ENCODE data around the gene PLXNA2.

Gene PLXNA2

DNA sequence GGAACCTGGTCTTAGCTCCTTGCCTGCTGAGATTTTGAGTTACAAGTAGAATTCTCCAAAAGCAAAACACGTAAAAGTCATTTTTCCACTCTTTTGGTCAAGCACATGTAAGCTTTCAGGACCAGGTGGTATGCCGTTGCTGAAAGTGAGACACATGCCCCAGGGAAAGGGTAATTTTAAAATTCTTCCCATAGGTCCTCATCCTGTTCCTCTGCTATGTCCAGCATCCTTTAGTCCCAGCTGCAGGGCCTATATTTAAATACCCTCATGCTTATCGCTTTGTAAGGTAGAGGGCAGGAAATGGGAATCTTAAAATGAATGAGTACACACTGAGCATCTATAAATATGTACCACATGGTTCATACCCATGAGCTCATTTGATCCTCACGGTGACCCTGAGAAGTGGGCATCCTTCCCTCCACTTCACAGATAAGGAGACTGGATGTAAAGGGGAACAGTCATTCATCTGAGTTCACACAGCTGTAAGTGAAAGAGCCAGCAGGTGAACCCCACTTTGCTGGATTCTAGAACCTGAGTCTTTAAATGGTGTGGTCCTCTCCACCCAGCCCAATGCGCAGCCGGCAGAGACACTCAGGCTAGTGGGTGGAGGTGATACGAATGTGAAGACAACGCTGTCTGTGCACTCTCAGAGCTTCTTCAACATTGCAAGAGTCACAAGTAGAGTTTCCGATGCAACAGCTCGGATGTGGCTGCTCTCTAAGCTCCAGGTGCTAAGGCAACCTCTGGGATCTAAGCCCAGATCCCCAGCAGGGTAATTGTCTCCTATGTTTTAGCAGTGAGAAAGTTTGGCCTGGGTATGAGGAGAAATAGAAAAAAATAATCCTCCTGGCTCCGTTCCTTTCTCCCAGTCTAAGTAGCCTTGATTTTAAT is 163.5 kb downstream of the PLXNA2 start:
- H3K27me3 Mint-ChIP-seq: peaks cover 0 to 31% of the 10 kb centered on the region in 2 donors
- H3K9me3 Mint-ChIP-seq: no peaks in the 10 kb centered on the region
- no peak overlapping the region for H3K4me3 Mint-ChIP-seq

DNA sequence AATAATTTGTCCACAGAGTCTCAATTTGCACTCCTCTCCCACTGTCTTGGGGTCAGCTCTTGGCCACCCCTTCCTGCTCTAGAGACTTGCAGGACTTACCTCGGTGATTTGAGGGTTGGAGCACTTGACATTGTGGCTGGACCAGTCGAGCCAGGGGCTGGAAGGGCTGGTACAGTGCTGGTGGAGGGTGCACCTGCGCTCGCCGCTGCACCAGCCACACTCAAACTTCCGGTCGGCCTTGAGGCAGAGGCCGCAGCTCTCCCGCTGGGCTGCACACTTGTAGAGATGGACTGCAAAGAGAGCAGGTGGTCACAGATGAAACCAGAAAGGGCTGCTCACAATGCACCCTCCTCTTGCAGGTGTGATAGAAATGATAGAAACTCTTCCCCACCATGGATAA is 165.0 kb downstream of the PLXNA2 start:
- Mint-ChIP-seq H3K4me1 (ENCODE audit: low read depth in 2 of 2) (no peaks in the 10 kb centered on the region), H3K36me3 (ENCODE audit: insufficient read depth) (no peaks in the 10 kb centered on the region), H3K27me3 (peaks cover 0 to 39% of the 10 kb centered on the region in 2 donors), H3K4me3 (no peak overlapping the region), H3K27ac (no peak overlapping the region), H3K9me3 (no peaks in the 10 kb centered on the region)
- ATAC-seq (replicated peaks) (no peak), DNase-seq (no peak)

More for the DNA sequence above, 163.5 kb downstream of the PLXNA2 start:
- no peak for ATAC-seq (replicated peaks)
- DNase-seq: no peak
- Mint-ChIP-seq H3K4me1 (ENCODE audit: low read depth in 2 of 2) (peaks cover 0 to under 1% of the 10 kb centered on the region in 2 donors), H3K27ac (no peak overlapping the region), H3K36me3 (ENCODE audit: insufficient read depth) (no peaks in the 10 kb centered on the region)

DNA sequence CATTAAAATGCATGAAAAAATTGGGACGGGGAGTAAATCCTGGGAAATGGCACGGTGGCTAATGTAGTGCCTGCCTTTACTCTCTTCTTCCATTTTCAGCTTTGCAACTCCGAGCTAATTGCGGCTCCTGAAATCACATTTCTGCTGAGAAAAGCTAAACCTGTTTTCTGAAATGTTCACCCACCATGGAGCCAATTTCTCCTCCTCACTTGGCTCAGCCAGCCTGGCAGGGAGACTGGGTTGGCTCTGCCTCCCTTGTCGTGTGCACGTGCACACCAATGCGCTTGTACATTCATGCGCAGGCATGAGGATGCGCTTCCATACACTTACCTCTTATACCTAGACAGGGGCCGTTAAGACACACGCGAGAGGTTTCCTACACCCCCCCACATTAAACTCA is 165.4 kb downstream of the PLXNA2 start:
- Mint-ChIP-seq H3K4me3 (no peak overlapping the region), H3K36me3 (ENCODE audit: insufficient read depth) (no peaks in the 10 kb centered on the region), H3K9me3 (no peaks in the 10 kb centered on the region), H3K27ac (no peak overlapping the region), H3K27me3 (peaks cover 0 to 38% of the 10 kb centered on the region in 2 donors), H3K4me1 (ENCODE audit: low read depth in 2 of 2) (no peaks in the 10 kb centered on the region)
- ATAC-seq (replicated peaks) (no peak), DNase-seq (no peak)

DNA sequence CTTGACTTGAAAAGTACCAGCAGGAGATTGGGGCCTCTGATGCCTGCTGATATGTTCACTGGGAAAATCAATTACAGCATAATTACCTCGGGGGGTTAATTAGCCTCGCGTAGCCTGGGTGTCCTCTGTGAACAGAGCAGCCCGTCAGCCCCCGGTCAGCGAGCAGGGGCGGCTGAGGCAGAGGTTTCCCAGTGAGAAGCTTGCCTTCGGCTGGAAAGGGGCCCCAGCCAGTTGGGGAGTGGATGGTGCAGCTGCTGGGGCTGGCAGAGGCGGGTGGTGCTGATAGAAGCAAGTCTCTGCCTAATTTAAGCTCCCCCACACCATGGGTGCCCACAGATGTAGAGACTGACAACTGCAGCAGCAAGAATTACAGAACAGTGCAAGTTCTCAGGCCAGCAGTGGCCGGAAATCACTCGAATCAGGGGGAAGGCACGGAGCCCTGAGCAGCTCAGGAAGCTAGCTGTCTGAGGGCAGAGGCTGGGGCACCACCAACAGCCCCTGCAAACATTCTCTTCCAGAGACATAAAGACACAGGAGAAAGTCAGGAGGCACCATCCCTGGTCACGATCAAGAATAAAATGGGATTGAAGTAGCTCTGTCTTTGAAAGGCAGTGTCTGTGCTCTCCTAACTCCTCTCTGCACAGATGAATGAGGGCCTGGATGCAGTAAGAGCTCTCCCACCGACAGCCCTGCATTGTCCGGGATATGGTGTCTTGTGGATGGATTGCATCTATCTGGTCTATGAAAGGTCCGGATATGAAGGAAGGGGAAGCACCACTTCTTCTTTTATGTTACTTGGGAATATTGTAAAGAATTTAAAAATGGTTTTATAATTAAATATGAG is 166.7 kb downstream of the PLXNA2 start:
- DNase-seq: no peak
- no peak for ATAC-seq (replicated peaks)
- no peak overlapping the region for H3K4me3 Mint-ChIP-seq
- H3K36me3 Mint-ChIP-seq (ENCODE audit: insufficient read depth): no peaks in the 10 kb centered on the region
- no peaks in the 10 kb centered on the region for H3K9me3 Mint-ChIP-seq
- no peaks in the 10 kb centered on the region for H3K4me1 Mint-ChIP-seq (ENCODE audit: low read depth in 2 of 2)
- peaks cover 0 to 25% of the 10 kb centered on the region in 2 donors for H3K27me3 Mint-ChIP-seq
- no peak overlapping the region for H3K27ac Mint-ChIP-seq

GRCh38 chr1:208074353-208074752 is 169.8 kb downstream of the PLXNA2 start:
- peaks cover 0 to 44% of the 10 kb centered on the region in 2 donors for H3K27me3 Mint-ChIP-seq
- H3K4me3 Mint-ChIP-seq: no peak overlapping the region
- no peaks in the 10 kb centered on the region for H3K36me3 Mint-ChIP-seq (ENCODE audit: insufficient read depth)
- DNase-seq: no peak
- ATAC-seq (replicated peaks): no peak
- H3K9me3 Mint-ChIP-seq: no peaks in the 10 kb centered on the region
- H3K27ac Mint-ChIP-seq: no peak overlapping the region
- H3K4me1 Mint-ChIP-seq (ENCODE audit: low read depth in 2 of 2): no peaks in the 10 kb centered on the region

GRCh38 chr1:208071435-208072031 is 172.7 kb downstream of the PLXNA2 start:
- H3K27ac Mint-ChIP-seq: no peak overlapping the region
- H3K27me3 Mint-ChIP-seq: peaks cover 0 to 42% of the 10 kb centered on the region in 2 donors
- no peak overlapping the region for H3K4me3 Mint-ChIP-seq
- H3K36me3 Mint-ChIP-seq (ENCODE audit: insufficient read depth): no peaks in the 10 kb centered on the region
- DNase-seq: no peak
- peaks cover 0 to 4% of the 10 kb centered on the region in 2 donors for H3K4me1 Mint-ChIP-seq (ENCODE audit: low read depth in 2 of 2)
- no peak for ATAC-seq (replicated peaks)
- no peaks in the 10 kb centered on the region for H3K9me3 Mint-ChIP-seq

- ATAC-seq (replicated peaks) (no peak), DNase-seq (no peak)
- Mint-ChIP-seq H3K4me1 (ENCODE audit: low read depth in 2 of 2) (peaks cover 0 to 4% of the 10 kb centered on the region in 2 donors), H3K36me3 (ENCODE audit: insufficient read depth) (no peaks in the 10 kb centered on the region), H3K9me3 (no peaks in the 10 kb centered on the region), H3K4me3 (no peak overlapping the region), H3K27me3 (peaks cover 0 to 36% of the 10 kb centered on the region in 2 donors), H3K27ac (no peak overlapping the region)
These were observed 174.3 kb downstream of the PLXNA2 start for GRCh38 chr1:208069908-208070307.

DNA sequence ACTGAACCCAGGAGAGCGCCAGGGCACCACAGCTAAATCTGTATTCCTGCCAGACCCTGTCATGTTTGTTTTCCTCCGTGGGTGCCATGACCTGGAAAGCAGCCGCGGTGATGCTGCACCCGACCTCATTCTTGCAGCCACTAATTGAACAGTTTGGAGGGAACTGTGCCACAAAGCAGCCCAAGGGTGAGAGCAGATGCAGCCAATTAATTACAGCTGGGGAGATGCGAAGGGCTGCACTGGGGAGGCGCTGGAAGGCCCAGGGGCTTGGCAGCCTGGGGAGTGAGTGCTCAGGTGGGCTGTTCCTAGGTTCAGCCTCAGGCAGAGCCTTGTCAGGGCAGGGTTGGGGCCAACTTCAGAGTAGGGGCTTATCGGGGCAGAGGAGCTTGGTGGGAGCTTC is 174.9 kb downstream of the PLXNA2 start:
- H3K4me1 Mint-ChIP-seq (ENCODE audit: low read depth in 2 of 2): peaks cover 0 to 4% of the 10 kb centered on the region in 2 donors
- peaks cover 0 to 32% of the 10 kb centered on the region in 2 donors for H3K27me3 Mint-ChIP-seq
- no peaks in the 10 kb centered on the region for H3K36me3 Mint-ChIP-seq (ENCODE audit: insufficient read depth)
- no peak for DNase-seq
- H3K27ac Mint-ChIP-seq: no peak overlapping the region
- ATAC-seq (replicated peaks): no peak
- no peaks in the 10 kb centered on the region for H3K9me3 Mint-ChIP-seq
- H3K4me3 Mint-ChIP-seq: no peak overlapping the region

DNA sequence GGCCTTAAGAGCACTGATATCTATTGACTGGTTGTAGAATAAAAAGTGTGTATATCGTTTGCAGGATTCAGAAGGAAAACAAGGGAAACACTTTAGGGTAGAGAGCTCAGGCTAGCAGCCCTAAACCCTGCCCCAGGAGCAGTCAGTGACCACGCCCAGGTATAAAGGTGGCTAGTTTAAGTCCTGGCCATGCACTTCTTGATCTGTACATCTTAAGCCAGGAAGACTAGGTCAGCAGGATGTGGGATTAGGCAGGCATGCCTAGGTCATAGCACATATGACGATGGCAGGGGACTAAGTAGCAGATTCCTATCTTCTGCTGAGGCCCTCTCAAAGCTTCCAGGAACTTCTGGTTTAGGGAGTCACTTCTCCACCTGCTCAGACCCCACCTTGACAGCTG is 175.3 kb downstream of the PLXNA2 start:
- H3K36me3 Mint-ChIP-seq (ENCODE audit: insufficient read depth): no peaks in the 10 kb centered on the region
- ATAC-seq (replicated peaks) (no peak), DNase-seq (no peak)
- no peak overlapping the region for H3K4me3 Mint-ChIP-seq
- H3K27ac Mint-ChIP-seq: no peak overlapping the region
- peaks cover 0 to 4% of the 10 kb centered on the region in 2 donors for H3K4me1 Mint-ChIP-seq (ENCODE audit: low read depth in 2 of 2)
- peaks cover 0 to 36% of the 10 kb centered on the region in 2 donors for H3K27me3 Mint-ChIP-seq
- no peaks in the 10 kb centered on the region for H3K9me3 Mint-ChIP-seq

DNA sequence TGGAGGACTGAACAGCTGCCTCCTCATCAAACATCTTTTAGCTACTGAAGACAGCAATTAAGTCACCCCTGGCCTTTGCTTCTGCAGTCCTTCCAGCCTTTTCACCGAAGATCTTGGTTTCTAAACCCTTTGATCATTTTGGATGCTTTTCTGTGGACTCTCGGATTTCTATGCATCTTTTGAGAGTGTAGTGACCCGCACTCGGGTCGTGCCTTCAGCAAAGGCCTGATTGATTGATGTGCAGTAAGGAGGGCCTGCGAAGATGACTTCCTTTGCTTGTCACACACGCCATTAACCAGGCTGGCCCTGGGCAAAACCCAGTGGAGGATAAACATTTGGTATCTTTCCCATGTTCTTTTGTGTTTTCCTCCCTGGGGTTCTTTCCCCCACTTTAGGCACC is 175.8 kb downstream of the PLXNA2 start:
- ATAC-seq (replicated peaks) (no peak), DNase-seq (no peak)
- Mint-ChIP-seq H3K27me3 (peaks cover 0 to 41% of the 10 kb centered on the region in 2 donors), H3K27ac (no peak overlapping the region), H3K4me1 (ENCODE audit: low read depth in 2 of 2) (peaks cover 0 to 4% of the 10 kb centered on the region in 2 donors), H3K36me3 (ENCODE audit: insufficient read depth) (no peaks in the 10 kb centered on the region), H3K4me3 (no peak overlapping the region), H3K9me3 (no peaks in the 10 kb centered on the region)

GRCh38 chr1:208066583-208066982 is 177.6 kb downstream of the PLXNA2 start:
- Mint-ChIP-seq H3K4me1 (ENCODE audit: low read depth in 2 of 2) (peaks cover 0 to 4% of the 10 kb centered on the region in 2 donors), H3K9me3 (no peaks in the 10 kb centered on the region), H3K27ac (no peak overlapping the region), H3K4me3 (no peak overlapping the region), H3K27me3 (peaks cover 8 to 58% of the 10 kb centered on the region in 2 donors), H3K36me3 (ENCODE audit: insufficient read depth) (no peaks in the 10 kb centered on the region)
- ATAC-seq (replicated peaks) (no peak), DNase-seq (no peak)

- DNase-seq: no peak
These were observed 178.3 kb downstream of the PLXNA2 start for GRCh38 chr1:208065862-208066261.

DNA sequence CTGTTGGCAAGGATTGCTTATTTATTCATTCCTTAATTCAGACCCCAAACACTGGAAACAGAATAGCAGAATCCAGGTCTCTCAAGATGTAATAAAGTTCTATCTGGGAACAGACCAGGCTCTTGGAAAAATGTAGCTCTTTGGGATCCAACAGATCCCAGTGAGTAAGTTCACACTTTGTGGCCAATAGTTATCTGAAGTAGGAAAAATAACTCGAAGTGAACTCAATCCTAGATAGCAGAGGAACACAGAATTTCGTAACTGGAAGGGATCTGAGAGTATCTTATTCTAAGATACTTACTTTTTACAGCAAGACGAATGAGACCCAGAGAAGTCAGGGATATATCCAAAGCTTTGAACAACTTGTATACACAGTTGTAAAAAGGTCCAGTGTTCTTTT is 182.6 kb downstream of the PLXNA2 start:
- Mint-ChIP-seq H3K36me3 (ENCODE audit: insufficient read depth) (no peaks in the 10 kb centered on the region), H3K4me3 (no peak overlapping the region), H3K27me3 (peaks cover 19 to 63% of the 10 kb centered on the region in 2 donors), H3K4me1 (ENCODE audit: low read depth in 2 of 2) (no peaks in the 10 kb centered on the region), H3K27ac (no peak overlapping the region), H3K9me3 (no peaks in the 10 kb centered on the region)
- ATAC-seq (replicated peaks): no peak
- DNase-seq: no peak

More at GRCh38 chr1:208065862-208066261, 178.3 kb downstream of the PLXNA2 start:
- no peak for ATAC-seq (replicated peaks)
- peaks cover 14 to 55% of the 10 kb centered on the region in 2 donors for H3K27me3 Mint-ChIP-seq
- no peak overlapping the region for H3K27ac Mint-ChIP-seq
- H3K4me3 Mint-ChIP-seq: no peak overlapping the region
- no peaks in the 10 kb centered on the region for H3K36me3 Mint-ChIP-seq (ENCODE audit: insufficient read depth)
- peaks cover 0 to 4% of the 10 kb centered on the region in 2 donors for H3K4me1 Mint-ChIP-seq (ENCODE audit: low read depth in 2 of 2)
- H3K9me3 Mint-ChIP-seq: no peaks in the 10 kb centered on the region
